SK-N-SH treated with all-trans-retinoic acid at 6 μM for 48 hours (cell line): ENCODE data around the gene ADO.

Experiments
- ISL1 ChIP-seq: fragments of 250-450 bp; sonication (Bioruptor Pico); IDR thresholded peaks from 2 replicates; pipeline ENCODE4 v2.1.2; 2022; ENCODE audit warnings: mild to moderate bottlenecking, moderate library complexity
- TCF4 ChIP-seq: fragments of 250-450 bp; sonication (Bioruptor Pico); IDR thresholded peaks from 2 replicates; pipeline ENCODE4 v1.8.0; 2021; ENCODE audit warnings: mild to moderate bottlenecking, moderate library complexity, borderline replicate concordance
- ZFP3 ChIP-seq: fragments of 250-450 bp; sonication (Bioruptor Pico); IDR thresholded peaks from 2 replicates; pipeline ENCODE4 v1.5.0; 2020; ENCODE audit warnings: mild to moderate bottlenecking, moderate library complexity
- ZFP30 ChIP-seq: fragments of 450-650 bp; formaldehyde crosslinking; IDR thresholded peaks from 2 replicates; pipeline ENCODE4 v1.5.0; 2022; ENCODE audit warnings: mild to moderate bottlenecking, moderate library complexity
- ZNF565 ChIP-seq: fragments of 450-650 bp; formaldehyde crosslinking; conservative IDR thresholded peaks from 2 replicates; pipeline ENCODE4 v1.5.0; 2020; ENCODE audit warnings: low read depth, mild to moderate bottlenecking, moderate library complexity
- ZNF8 ChIP-seq: fragments of 450-650 bp; formaldehyde crosslinking; IDR thresholded peaks from 2 replicates; pipeline ENCODE4 v1.5.0; 2020; ENCODE audit warnings: mild to moderate bottlenecking, moderate library complexity
- TF ChIP-seq, protein P1 (sequence below): fragments of 250-450 bp; sonication (Bioruptor Pico); IDR thresholded peaks from 2 replicates; pipeline ENCODE4 v1.5.1; 2021; ENCODE audit warnings: mild to moderate bottlenecking, moderate library complexity
- TF ChIP-seq, protein P2 (sequence below): fragments of 250-450 bp; sonication (Bioruptor Pico); IDR thresholded peaks from 2 replicates; pipeline ENCODE4 v1.8.0; 2020; ENCODE audit warnings: mild to moderate bottlenecking, moderate library complexity, borderline replicate concordance
- TF ChIP-seq, protein P3 (sequence below): fragments of 250-450 bp; sonication (Bioruptor Pico); IDR thresholded peaks from 2 replicates; pipeline ENCODE4 v1.8.0; 2021; ENCODE audit warnings: low read depth, mild to moderate bottlenecking, moderate library complexity, borderline replicate concordance

- no peak for TF ChIP-seq ZNF8 (CRISPR knock-in tag)
- TF ChIP-seq ZNF565 (CRISPR knock-in tag) = no peak
- no peak for TF ChIP-seq ZFP3 (CRISPR knock-in tag)
- TF ChIP-seq, protein P1, sequence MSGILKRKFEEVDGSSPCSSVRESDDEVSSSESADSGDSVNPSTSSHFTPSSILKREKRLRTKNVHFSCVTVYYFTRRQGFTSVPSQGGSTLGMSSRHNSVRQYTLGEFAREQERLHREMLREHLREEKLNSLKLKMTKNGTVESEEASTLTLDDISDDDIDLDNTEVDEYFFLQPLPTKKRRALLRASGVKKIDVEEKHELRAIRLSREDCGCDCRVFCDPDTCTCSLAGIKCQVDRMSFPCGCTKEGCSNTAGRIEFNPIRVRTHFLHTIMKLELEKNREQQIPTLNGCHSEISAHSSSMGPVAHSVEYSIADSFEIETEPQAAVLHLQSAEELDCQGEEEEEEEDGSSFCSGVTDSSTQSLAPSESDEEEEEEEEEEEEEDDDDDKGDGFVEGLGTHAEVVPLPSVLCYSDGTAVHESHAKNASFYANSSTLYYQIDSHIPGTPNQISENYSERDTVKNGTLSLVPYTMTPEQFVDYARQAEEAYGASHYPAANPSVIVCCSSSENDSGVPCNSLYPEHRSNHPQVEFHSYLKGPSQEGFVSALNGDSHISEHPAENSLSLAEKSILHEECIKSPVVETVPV = no peak
- no peak for TF ChIP-seq ISL1
- TF ChIP-seq, protein P2, sequence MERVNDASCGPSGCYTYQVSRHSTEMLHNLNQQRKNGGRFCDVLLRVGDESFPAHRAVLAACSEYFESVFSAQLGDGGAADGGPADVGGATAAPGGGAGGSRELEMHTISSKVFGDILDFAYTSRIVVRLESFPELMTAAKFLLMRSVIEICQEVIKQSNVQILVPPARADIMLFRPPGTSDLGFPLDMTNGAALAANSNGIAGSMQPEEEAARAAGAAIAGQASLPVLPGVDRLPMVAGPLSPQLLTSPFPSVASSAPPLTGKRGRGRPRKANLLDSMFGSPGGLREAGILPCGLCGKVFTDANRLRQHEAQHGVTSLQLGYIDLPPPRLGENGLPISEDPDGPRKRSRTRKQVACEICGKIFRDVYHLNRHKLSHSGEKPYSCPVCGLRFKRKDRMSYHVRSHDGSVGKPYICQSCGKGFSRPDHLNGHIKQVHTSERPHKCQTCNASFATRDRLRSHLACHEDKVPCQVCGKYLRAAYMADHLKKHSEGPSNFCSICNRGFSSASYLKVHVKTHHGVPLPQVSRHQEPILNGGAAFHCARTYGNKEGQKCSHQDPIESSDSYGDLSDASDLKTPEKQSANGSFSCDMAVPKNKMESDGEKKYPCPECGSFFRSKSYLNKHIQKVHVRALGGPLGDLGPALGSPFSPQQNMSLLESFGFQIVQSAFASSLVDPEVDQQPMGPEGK (CRISPR knock-in tag) = no peak
- TF ChIP-seq, protein P3, sequence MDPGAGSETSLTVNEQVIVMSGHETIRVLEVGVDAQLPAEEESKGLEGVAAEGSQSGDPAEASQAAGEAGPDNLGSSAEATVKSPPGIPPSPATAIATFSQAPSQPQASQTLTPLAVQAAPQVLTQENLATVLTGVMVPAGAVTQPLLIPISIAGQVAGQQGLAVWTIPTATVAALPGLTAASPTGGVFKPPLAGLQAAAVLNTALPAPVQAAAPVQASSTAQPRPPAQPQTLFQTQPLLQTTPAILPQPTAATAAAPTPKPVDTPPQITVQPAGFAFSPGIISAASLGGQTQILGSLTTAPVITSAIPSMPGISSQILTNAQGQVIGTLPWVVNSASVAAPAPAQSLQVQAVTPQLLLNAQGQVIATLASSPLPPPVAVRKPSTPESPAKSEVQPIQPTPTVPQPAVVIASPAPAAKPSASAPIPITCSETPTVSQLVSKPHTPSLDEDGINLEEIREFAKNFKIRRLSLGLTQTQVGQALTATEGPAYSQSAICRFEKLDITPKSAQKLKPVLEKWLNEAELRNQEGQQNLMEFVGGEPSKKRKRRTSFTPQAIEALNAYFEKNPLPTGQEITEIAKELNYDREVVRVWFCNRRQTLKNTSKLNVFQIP (CRISPR knock-in tag) = no peak
- TF ChIP-seq ZFP30 (CRISPR knock-in tag) = no peak
- no peak for TF ChIP-seq TCF4 (CRISPR knock-in tag)
Observed at GRCh38 chr10:62790571-62790970, 13.9 kb upstream of the ADO start.
